Measurements from ENCODE around the gene H1-8.

H1-8 gene

GRCh38 chr3:129525341-129525968 lies 17.5 kb upstream of the H1-8 start:
- DNase-seq (ENCODE audit: low spot score), result no peak
- no peak for TF ChIP-seq CTCF (IDR thresholded peaks at IDR 0.05)
- Histone ChIP-seq H3K27ac (no peak overlapping the region), H3K4me3 (no peak overlapping the region)

GRCh38 chr3:129526121-129526900 lies 16.7 kb upstream of the H1-8 start:
- DNase-seq (ENCODE audit: low spot score), result no peak
- no peak overlapping the region for H3K4me3 ChIP-seq
- no peak overlapping the region for H3K27ac ChIP-seq
- no peak for TF ChIP-seq CTCF (IDR thresholded peaks at IDR 0.05)

- Histone ChIP-seq H3K4me3 (no peak overlapping the region), H3K27ac (no peak overlapping the region)
- DNase-seq (ENCODE audit: low spot score), result no peak
- TF ChIP-seq CTCF (IDR thresholded peaks at IDR 0.05), result no peak
Measured at GRCh38 chr3:129527262-129527661, 15.7 kb upstream of the H1-8 start.

GRCh38 chr3:129528589-129529100 lies 14.3 kb upstream of the H1-8 start, which contains the start of gene RHO:
RHO (plus strand) TSS chr3:129528639; CDS start chr3:129528734, 95 bp downstream.
- no peak for DNase-seq (ENCODE audit: low spot score)
- no peak within 1 kb of the TSS for H3K27ac ChIP-seq
- TF ChIP-seq CTCF (IDR thresholded peaks at IDR 0.05), result no peak

GRCh38 chr3:129529436-129530210 lies 13.4 kb upstream of the H1-8 start:
- no peak for TF ChIP-seq CTCF (IDR thresholded peaks at IDR 0.05)
- Histone ChIP-seq H3K4me3 (no peak overlapping the region), H3K27ac (no peak overlapping the region)
- DNase-seq (ENCODE audit: low spot score), result no peak

More at GRCh38 chr3:129528589-129529100, 14.3 kb upstream of the H1-8 start, which contains the start of gene RHO:
- no peak within 1 kb of the TSS for H3K4me3 ChIP-seq

GRCh38 chr3:129530251-129530791 lies 12.7 kb upstream of the H1-8 start:
- Histone ChIP-seq H3K4me3 (no peak overlapping the region), H3K27ac (no peak overlapping the region)
- no peak for TF ChIP-seq CTCF (IDR thresholded peaks at IDR 0.05)
- no peak for DNase-seq (ENCODE audit: low spot score)
